HFFc6 (cell line): ENCODE data around the gene DNAJC27. TPM values are rescaled to one million over a fixed set of nuclear protein-coding genes. Genes with fewer than 3 reads are reported as not detected.
"Not testable (repeated sequence)": the region's sequence is repeated elsewhere in the genome, so short reads cannot be mapped to it uniquely, and the experiment has no call there.

ENCODE experiments used
- DNase-seq: peaks from one replicate; pipeline ENCODE4 v3.0.0-alpha.2; 2018
- H3K27ac Mint-ChIP-seq: 2 replicates; pipeline ENCODE4 v1.8.0; 2020; ENCODE audit warnings: mild to moderate bottlenecking, mixed read lengths
- H3K27me3 Mint-ChIP-seq: 2 replicates; pipeline ENCODE4 v1.8.0; 2021; ENCODE audit warnings: mild to moderate bottlenecking, moderate library complexity, mixed read lengths; ENCODE audit not compliant: insufficient read depth
- H3K36me3 Mint-ChIP-seq: 2 replicates; pipeline ENCODE4 v1.8.0; 2021; ENCODE audit warnings: low read depth, mixed read lengths
- H3K4me1 Mint-ChIP-seq: 2 replicates; pipeline ENCODE4 v1.8.0; 2020; ENCODE audit warnings: low read depth, mixed read lengths
- H3K4me3 Mint-ChIP-seq: 2 replicates; pipeline ENCODE4 v1.8.0; 2020; ENCODE audit warnings: mild to moderate bottlenecking, moderate library complexity, mixed read lengths
- H3K9me3 Mint-ChIP-seq: 2 replicates; pipeline ENCODE4 v1.8.0; 2020; ENCODE audit warnings: mild to moderate bottlenecking, mixed read lengths
- CTCF ChIP-seq: fragments of 200-600 bp; sonication (generic); IDR thresholded peaks from 2 replicates; pipeline ENCODE4 v1.5.0; 2021; ENCODE audit warnings: antibody characterized with exemption, mild to moderate bottlenecking
- long read RNA-seq: library from polyadenylated mRNA; unstranded; transcript quantifications from one replicate; pipeline ENCODE4 v2.0.0, GENCODE V29; 2019
- total RNA-seq, 6 experiments: library from RNA; stranded (reverse); fragmentation: NEBNext Ultra II Directional; extraction: Animal tissue kit (Norgen Biotek cat#: 25700); gene quantifications; 2 replicates in 1 of 6; 3 replicates in 5 of 6; pipeline ENCODE4 v1.2.3, GENCODE V29; 2021

The DNAJC27 gene
- total RNA-seq = 1 to 10 TPM; 2.8 to 3.9 (median 3.6) TPM
- long read RNA-seq, partial matches to known transcripts = 0 of 1 reads
- long read RNA-seq, other reads (novel, unspliced or antisense) = 1 of 1 reads

GRCh38 chr2:24971536-24972314, at the start of gene DNAJC27:
DNAJC27 (minus strand) TSS chr2:24971955; CDS start chr2:24971904, 51 bp downstream.
- peak within 1 kb of the TSS; percentile 95 for H3K4me3 Mint-ChIP-seq
- DNase-seq = peak; percentile 96
- TF ChIP-seq CTCF = no peak
- H3K9me3 Mint-ChIP-seq = no peaks in the 10 kb centered on the region
- H3K27me3 Mint-ChIP-seq = peaks cover 8% of the 10 kb centered on the region
- peak within 1 kb of the TSS; percentile 99 for H3K27ac Mint-ChIP-seq
- peaks cover 11% of the 10 kb centered on the region for H3K36me3 Mint-ChIP-seq
- H3K4me1 Mint-ChIP-seq = peaks cover 6% of the 10 kb centered on the region; the same call in 1 of the 2 replicates

GRCh38 chr2:25018681-25019080, 46.9 kb upstream of the DNAJC27 start:
- H3K4me1 Mint-ChIP-seq = no peaks in the 10 kb centered on the region
- H3K4me3 Mint-ChIP-seq = no peak overlapping the region
- H3K27ac Mint-ChIP-seq = no peak overlapping the region
- H3K27me3 Mint-ChIP-seq = peaks cover 28% of the 10 kb centered on the region
- no peaks in the 10 kb centered on the region for H3K36me3 Mint-ChIP-seq
- DNase-seq = no peak
- no peaks in the 10 kb centered on the region; the same call in 1 of the 2 replicates for H3K9me3 Mint-ChIP-seq
- TF ChIP-seq CTCF = no peak

- Mint-ChIP-seq H3K4me1 (peaks cover 6% of the 10 kb centered on the region; the same call in 1 of the 2 replicates), H3K27me3 (peaks cover 13% of the 10 kb centered on the region), H3K36me3 (no peaks in the 10 kb centered on the region), H3K27ac (no peak overlapping the region), H3K4me3 (no peak overlapping the region), H3K9me3 (no peaks in the 10 kb centered on the region; the same call in 1 of the 2 replicates)
- no peak for DNase-seq
- TF ChIP-seq CTCF = no peak
Measured at GRCh38 chr2:25014631-25015030, 42.9 kb upstream of the DNAJC27 start.

GRCh38 chr2:25011342-25011741, 39.6 kb upstream of the DNAJC27 start:
- not testable (repeated sequence) for H3K9me3 Mint-ChIP-seq, H3K36me3 Mint-ChIP-seq, H3K4me1 Mint-ChIP-seq, H3K27ac Mint-ChIP-seq, DNase-seq, H3K4me3 Mint-ChIP-seq
- H3K27me3 Mint-ChIP-seq = peaks cover 11% of the 10 kb centered on the region

- Mint-ChIP-seq H3K4me1 (peaks cover 6% of the 10 kb centered on the region; the same call in 1 of the 2 replicates), H3K27ac (no peak overlapping the region), H3K36me3 (no peaks in the 10 kb centered on the region), H3K9me3 (no peaks in the 10 kb centered on the region), H3K4me3 (no peak overlapping the region), H3K27me3 (peaks cover 12% of the 10 kb centered on the region)
- TF ChIP-seq CTCF = no peak
- no peak for DNase-seq
Measured at GRCh38 chr2:25009954-25010353, 38.2 kb upstream of the DNAJC27 start.

GRCh38 chr2:25002066-25002465, 30.3 kb upstream of the DNAJC27 start:
- no peaks in the 10 kb centered on the region for H3K36me3 Mint-ChIP-seq
- DNase-seq = no peak
- H3K27me3 Mint-ChIP-seq = peaks cover 7% of the 10 kb centered on the region; the same call in 1 of the 2 replicates
- no peak for TF ChIP-seq CTCF
- H3K27ac Mint-ChIP-seq = no peak overlapping the region
- H3K4me3 Mint-ChIP-seq = no peak overlapping the region
- peaks cover 31% of the 10 kb centered on the region for H3K4me1 Mint-ChIP-seq
- no peaks in the 10 kb centered on the region for H3K9me3 Mint-ChIP-seq
